ENCODE data around the gene ZSCAN20. TPM values are rescaled to one million over a fixed set of nuclear protein-coding genes. Genes with fewer than 3 reads are reported as not detected.
A peak's percentile ranks its signal among the peaks of the same experiment; 100 is the strongest.

ZSCAN20 gene
- total and polyA plus RNA-seq, 9 of the 15 experiments (the other 6 are each of a cell fraction or from before 2014, with no cell fraction given): 0.36 to 3.3 (median 2.0) TPM

DNA sequence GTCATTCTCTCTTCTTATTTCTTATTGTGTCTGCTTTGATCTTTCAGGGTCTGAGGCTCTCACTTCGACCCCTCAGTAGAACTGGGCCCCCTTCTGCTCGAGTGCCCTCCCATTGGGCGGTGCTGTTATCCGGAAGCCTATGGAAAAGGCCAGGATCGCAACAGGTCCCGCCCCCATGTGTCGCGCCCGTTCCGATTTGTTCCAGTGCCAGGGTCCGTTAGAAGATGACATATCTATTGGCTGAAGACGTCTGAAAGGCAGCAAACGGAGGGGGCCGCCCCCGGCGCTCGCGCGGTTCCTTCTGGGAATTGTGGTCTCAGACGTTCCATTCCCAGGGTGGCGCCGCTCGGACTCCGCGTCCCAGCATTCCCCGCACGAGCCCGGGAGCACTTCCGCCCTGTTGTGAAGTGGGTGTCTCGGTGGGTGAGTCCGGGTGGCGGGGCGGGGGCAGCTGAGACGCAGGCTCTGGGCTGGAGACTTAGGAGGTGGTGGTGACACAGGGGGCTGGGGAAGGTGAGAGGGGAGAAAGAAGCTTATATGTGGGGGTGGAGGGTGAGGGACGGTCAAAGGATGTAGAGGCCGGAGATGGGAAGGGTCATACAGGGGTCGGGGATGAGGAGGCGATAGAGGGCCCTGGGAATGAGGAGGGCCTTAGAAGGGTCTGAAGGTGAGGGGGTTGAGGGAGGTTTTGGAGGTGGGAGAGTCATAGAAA lies at the start of gene ZSCAN20 (continued):
- TF ChIP-seq, protein P1, sequence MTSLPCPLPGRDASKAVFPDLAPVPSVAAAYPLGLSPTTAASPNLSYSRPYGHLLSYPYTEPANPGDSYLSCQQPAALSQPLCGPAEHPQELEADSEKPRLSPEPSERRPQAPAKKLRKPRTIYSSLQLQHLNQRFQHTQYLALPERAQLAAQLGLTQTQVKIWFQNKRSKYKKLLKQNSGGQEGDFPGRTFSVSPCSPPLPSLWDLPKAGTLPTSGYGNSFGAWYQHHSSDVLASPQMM (CRISPR knock-in tag; IDR thresholded peaks at IDR 0.05): no peak
- TF ChIP-seq GABPB1 (CRISPR knock-in tag; IDR thresholded peaks at IDR 0.05) (peak; percentile 94), MXI1 (IDR thresholded peaks at IDR 0.05; ENCODE audit: low read depth, low read length) (no peak), CHD1 (IDR thresholded peaks at IDR 0.05; ENCODE audit: low read length) (no peak), RAD51 (IDR thresholded peaks at IDR 0.05; ENCODE audit: borderline replicate concordance, low read depth) (no peak; the same call in 1 of the 2 replicates), MCM3 (IDR thresholded peaks at IDR 0.05) (no peak), SMARCA5 (IDR thresholded peaks at IDR 0.05) (no peak), GTF2F1 (IDR thresholded peaks at IDR 0.05; ENCODE audit: low read depth, low read length) (no peak), HMG20A (CRISPR knock-in tag; conservative IDR thresholded peaks at IDR 0.05) (no peak), SMAD4 (CRISPR knock-in tag; conservative IDR thresholded peaks at IDR 0.05) (no peak), ZNF133 (CRISPR knock-in tag; IDR thresholded peaks at IDR 0.05) (no peak), PCBP1 (IDR thresholded peaks at IDR 0.05; ENCODE audit: low read depth, low read length, poor library complexity, severe bottlenecking) (peak; percentile 86), SMARCE1 (IDR thresholded peaks at IDR 0.05) (peak; percentile 54; the same call in 1 of the 2 replicates), BHLHE40 (IDR thresholded peaks at IDR 0.05; ENCODE audit: low read length) (peak; percentile 59), HIVEP1 (CRISPR knock-in tag; IDR thresholded peaks at IDR 0.05) (no peak), SP2 (IDR thresholded peaks at IDR 0.05; ENCODE audit: extremely low read depth, low read depth, low read length, poor library complexity, severe bottlenecking) (peak; percentile 86), HNRNPUL1 (IDR thresholded peaks at IDR 0.05; ENCODE audit: low read length) (no peak), ZC3H4 (CRISPR knock-in tag; IDR thresholded peaks at IDR 0.05; ENCODE audit: borderline replicate concordance) (no peak)
- TF ChIP-seq, protein P2, sequence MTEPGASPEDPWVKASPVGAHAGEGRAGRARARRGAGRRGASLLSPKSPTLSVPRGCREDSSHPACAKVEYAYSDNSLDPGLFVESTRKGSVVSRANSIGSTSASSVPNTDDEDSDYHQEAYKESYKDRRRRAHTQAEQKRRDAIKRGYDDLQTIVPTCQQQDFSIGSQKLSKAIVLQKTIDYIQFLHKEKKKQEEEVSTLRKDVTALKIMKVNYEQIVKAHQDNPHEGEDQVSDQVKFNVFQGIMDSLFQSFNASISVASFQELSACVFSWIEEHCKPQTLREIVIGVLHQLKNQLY (CRISPR knock-in tag; conservative IDR thresholded peaks at IDR 0.05): no peak
- TF ChIP-seq, protein P3, sequence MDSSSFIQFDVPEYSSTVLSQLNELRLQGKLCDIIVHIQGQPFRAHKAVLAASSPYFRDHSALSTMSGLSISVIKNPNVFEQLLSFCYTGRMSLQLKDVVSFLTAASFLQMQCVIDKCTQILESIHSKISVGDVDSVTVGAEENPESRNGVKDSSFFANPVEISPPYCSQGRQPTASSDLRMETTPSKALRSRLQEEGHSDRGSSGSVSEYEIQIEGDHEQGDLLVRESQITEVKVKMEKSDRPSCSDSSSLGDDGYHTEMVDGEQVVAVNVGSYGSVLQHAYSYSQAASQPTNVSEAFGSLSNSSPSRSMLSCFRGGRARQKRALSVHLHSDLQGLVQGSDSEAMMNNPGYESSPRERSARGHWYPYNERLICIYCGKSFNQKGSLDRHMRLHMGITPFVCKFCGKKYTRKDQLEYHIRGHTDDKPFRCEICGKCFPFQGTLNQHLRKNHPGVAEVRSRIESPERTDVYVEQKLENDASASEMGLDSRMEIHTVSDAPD (CRISPR knock-in tag; IDR thresholded peaks at IDR 0.05): no peak
- TF ChIP-seq, protein P4, sequence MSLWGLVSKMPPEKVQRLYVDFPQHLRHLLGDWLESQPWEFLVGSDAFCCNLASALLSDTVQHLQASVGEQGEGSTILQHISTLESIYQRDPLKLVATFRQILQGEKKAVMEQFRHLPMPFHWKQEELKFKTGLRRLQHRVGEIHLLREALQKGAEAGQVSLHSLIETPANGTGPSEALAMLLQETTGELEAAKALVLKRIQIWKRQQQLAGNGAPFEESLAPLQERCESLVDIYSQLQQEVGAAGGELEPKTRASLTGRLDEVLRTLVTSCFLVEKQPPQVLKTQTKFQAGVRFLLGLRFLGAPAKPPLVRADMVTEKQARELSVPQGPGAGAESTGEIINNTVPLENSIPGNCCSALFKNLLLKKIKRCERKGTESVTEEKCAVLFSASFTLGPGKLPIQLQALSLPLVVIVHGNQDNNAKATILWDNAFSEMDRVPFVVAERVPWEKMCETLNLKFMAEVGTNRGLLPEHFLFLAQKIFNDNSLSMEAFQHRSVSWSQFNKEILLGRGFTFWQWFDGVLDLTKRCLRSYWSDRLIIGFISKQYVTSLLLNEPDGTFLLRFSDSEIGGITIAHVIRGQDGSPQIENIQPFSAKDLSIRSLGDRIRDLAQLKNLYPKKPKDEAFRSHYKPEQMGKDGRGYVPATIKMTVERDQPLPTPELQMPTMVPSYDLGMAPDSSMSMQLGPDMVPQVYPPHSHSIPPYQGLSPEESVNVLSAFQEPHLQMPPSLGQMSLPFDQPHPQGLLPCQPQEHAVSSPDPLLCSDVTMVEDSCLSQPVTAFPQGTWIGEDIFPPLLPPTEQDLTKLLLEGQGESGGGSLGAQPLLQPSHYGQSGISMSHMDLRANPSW (CRISPR knock-in tag; IDR thresholded peaks at IDR 0.05): no peak
- TF ChIP-seq, protein P5, sequence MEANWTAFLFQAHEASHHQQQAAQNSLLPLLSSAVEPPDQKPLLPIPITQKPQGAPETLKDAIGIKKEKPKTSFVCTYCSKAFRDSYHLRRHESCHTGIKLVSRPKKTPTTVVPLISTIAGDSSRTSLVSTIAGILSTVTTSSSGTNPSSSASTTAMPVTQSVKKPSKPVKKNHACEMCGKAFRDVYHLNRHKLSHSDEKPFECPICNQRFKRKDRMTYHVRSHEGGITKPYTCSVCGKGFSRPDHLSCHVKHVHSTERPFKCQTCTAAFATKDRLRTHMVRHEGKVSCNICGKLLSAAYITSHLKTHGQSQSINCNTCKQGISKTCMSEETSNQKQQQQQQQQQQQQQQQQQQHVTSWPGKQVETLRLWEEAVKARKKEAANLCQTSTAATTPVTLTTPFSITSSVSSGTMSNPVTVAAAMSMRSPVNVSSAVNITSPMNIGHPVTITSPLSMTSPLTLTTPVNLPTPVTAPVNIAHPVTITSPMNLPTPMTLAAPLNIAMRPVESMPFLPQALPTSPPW (CRISPR knock-in tag; IDR thresholded peaks at IDR 0.05): peak; percentile 99

Measured in K562 (cell line).